ENCODE data around the gene IL17REL.

The IL17REL gene

DNA sequence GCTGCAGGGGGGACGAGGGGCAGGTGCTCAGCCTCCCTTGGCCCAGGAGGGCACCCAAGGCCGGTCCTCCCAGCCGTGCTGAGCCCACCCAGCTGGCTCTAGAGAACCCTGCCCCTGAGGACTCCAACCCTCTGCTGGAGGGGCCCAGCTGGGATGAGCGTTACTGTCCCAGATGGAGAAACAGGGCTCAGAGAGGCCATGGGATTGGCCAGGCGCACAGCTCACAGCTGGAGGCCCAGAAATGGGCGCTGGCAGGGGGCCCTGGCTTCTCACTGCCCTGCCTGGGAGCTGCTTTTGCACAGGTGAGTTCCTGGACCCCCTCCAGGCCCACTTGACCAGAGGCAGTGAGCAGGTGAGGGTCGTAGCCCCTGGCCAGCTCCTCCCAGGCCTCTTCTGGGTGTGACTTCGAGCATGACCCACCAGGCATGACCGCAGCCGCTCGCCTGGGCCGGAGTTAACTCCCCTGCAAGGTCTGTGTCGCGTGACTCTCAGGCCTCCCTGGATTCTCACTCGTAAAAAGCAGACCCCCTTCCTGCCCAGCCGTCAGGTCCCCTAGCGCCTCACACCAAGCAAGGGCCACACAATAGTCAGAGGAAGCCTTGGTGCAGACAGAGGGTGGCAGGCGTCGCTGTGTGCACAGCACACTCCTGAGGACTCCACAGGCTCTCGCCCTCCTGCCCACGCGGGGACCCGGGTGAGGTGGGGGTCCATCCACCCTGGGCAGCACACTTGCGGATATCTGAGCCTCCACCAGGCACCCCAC is 19.7 kb upstream of the IL17REL start:
- Histone ChIP-seq H3K36me3 (ENCODE audit: control insufficient read depth, insufficient read depth, low read length) (no peaks in the 10 kb centered on the region), H3K9ac (ENCODE audit: low read depth, low read length) (no peak overlapping the region), H3K9me3 (ENCODE audit: control insufficient read depth, insufficient read depth, low read length) (no peaks in the 10 kb centered on the region), H3K4me3 (ENCODE audit: low read depth, low read length) (no peak overlapping the region), H3K27ac (ENCODE audit: low read depth, low read length) (no peak overlapping the region), H3K27me3 (ENCODE audit: control insufficient read depth, insufficient read depth, low read length) (peaks cover 17% of the 10 kb centered on the region), H3K4me1 (ENCODE audit: control insufficient read depth, insufficient read depth, low read length) (no peaks in the 10 kb centered on the region; the same call in 1 of the 2 replicates)

DNA sequence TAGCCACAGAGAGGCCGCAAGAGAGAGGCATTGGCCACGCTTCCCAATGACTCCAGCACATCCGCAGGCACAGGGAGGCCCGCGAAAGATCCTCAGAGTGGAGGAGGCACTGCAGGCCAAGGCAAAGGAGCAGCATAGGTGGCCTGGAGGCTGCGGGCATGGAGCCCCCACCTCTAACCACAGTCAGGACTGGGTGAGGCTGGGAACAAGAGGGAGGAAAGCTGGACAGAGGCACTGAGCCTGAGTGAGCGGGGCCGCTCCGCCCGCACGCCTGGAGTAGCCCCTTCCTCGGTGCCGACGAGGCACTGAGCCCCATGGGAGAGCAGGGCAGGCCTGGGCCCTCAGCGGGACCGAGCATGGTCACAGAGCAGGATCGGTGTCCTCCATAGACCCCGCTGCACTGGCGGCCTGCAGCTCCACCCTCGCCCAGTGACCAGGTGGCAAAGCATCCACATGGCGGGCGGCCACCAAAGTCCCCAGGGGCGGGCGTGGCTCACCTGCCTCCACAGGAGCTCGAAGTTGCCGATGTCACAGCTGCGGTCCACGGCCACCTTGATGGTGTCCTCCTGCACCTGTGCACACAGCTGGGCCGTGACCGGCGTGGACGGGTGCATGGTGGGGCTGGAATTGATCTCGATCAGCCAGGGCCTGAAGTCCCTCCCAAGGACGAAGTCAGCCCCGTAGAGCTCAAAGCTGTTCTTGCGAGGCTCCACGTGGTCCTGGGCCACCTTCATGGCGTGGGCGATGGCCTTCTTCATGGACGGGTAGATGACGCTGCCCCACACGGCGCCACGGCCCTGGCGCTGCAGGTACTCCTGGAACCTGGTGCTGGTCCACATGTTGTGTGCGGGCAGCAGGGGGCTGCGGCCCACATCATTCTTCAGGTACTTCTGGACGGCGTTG is 18.9 kb upstream of the IL17REL start:
- H3K27ac ChIP-seq (ENCODE audit: low read depth, low read length) = no peak overlapping the region
- no peak overlapping the region for H3K9ac ChIP-seq (ENCODE audit: low read depth, low read length)
- peaks cover 17% of the 10 kb centered on the region for H3K27me3 ChIP-seq (ENCODE audit: control insufficient read depth, insufficient read depth, low read length)
- H3K9me3 ChIP-seq (ENCODE audit: control insufficient read depth, insufficient read depth, low read length) = no peaks in the 10 kb centered on the region
- H3K36me3 ChIP-seq (ENCODE audit: control insufficient read depth, insufficient read depth, low read length) = no peaks in the 10 kb centered on the region
- no peak overlapping the region for H3K4me3 ChIP-seq (ENCODE audit: low read depth, low read length)
- no peaks in the 10 kb centered on the region; the same call in 1 of the 2 replicates for H3K4me1 ChIP-seq (ENCODE audit: control insufficient read depth, insufficient read depth, low read length)

DNA sequence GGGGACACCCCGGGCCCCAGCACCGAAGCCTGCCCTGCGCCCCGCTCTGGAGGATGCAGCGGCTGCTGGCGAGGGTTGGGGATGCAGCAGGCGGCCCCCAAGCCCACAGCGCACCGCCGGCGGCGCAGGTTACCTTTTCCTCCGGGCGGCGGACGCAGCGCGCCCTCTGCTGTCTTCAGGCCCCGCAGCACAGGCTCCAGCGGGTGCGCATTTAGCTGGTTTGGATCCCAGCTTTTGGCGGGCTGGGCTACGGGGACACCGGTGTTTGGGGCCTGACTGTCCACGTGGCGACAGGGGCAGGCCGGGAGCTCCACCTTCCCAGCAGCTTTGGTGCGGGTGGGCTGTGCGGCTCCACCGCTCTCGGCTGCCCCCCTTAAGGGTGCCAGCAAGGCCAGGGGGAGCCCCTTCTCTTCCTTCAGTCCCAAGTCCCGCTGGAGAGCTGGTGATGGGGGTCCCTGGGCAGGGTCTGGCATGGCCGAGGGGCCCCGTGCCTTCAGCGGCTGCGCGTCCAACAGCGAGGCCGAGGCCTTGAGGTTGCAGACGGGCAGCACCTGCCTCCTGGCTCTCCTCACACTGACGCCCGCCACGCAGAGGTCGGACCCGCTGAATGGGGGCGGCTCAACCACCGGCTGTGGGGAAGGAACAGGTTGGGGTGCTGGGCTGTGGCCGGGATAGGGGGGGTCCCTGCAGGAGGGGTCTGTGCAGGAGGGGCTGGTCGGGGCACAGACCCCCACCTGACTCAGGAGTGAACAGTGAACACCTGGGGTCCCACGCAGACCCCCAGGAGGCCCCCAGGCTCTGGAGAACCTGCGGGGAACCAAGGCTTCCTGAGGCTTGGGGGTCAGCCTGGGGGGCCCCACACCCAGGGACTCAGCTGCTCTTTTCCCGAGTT is 18.0 kb upstream of the IL17REL start:
- no peak overlapping the region for H3K27ac ChIP-seq (ENCODE audit: low read depth, low read length)

DNA sequence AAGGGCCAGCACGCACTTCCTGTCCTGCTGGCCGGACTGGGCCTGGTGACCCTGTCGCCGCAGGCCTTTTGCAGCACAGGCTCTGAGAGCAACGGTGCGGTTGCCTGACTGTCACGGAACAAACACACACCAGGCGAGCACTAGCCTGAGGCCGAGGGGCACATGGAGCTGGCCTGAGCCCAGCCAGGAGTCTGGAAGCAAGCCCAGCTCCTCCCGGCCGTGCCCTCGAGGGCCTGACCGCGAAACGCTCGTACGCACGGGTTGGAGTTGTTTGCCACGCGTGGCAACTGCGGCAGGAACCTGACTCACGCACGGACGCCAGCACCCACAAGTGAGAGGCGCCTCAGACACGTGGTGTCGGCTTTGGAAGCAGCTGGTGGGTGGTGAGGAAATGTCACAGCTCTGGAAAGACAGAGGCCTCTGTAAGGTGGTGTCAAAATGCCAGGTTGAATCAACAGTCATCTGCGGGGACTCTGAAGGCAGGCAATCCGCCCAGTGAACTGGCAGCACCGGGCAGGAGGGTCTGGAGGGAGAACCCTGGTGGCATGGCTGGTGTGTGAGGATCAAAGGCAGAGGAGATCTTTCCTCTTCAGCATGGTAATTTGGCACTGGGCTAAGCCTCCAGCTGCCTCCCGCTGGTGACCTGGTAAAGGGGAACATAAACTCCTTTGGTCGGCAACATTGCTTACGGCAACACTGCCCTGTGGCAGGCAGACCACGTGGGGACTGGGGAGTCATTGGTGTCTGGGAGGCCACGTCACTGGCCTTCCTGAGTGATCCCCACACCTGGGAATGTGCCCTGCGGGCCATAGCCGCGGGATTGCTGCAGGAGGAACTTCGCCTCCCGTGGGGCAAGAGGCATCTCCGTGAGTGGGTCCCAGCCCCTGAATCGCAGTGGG is 15.3 kb upstream of the IL17REL start:
- Histone ChIP-seq H3K9me3 (ENCODE audit: control insufficient read depth, insufficient read depth, low read length) (no peaks in the 10 kb centered on the region), H3K4me3 (ENCODE audit: low read depth, low read length) (no peak overlapping the region), H3K27ac (ENCODE audit: low read depth, low read length) (no peak overlapping the region), H3K27me3 (ENCODE audit: control insufficient read depth, insufficient read depth, low read length) (peaks cover 17% of the 10 kb centered on the region), H3K9ac (ENCODE audit: low read depth, low read length) (no peak overlapping the region), H3K4me1 (ENCODE audit: control insufficient read depth, insufficient read depth, low read length) (no peaks in the 10 kb centered on the region; the same call in 1 of the 2 replicates), H3K36me3 (ENCODE audit: control insufficient read depth, insufficient read depth, low read length) (no peaks in the 10 kb centered on the region)

More for the DNA sequence above, 18.0 kb upstream of the IL17REL start:
- Histone ChIP-seq H3K36me3 (ENCODE audit: control insufficient read depth, insufficient read depth, low read length) (no peaks in the 10 kb centered on the region), H3K4me3 (ENCODE audit: low read depth, low read length) (no peak overlapping the region), H3K9ac (ENCODE audit: low read depth, low read length) (no peak overlapping the region), H3K27me3 (ENCODE audit: control insufficient read depth, insufficient read depth, low read length) (peaks cover 17% of the 10 kb centered on the region), H3K4me1 (ENCODE audit: control insufficient read depth, insufficient read depth, low read length) (no peaks in the 10 kb centered on the region; the same call in 1 of the 2 replicates), H3K9me3 (ENCODE audit: control insufficient read depth, insufficient read depth, low read length) (no peaks in the 10 kb centered on the region)

DNA sequence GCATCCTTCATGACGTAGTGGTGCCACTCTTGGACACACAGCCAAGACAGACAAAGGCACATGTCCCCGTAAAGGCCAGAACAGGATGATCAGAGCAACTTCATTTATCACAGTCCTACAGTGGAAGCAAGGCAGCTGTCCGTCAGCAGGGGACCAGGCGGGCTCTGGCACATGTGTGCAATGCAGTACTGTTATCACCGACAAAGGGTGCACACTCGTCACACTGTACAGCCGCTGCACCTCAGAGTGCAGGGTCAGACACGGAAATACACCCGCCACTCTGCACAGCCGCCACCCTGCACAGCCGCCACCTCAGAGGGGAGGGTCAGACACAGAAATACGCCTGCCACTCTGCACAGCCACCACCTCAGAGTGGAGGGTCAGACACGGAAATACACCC is 13.4 kb upstream of the IL17REL start:
- Histone ChIP-seq H3K9me3 (ENCODE audit: control insufficient read depth, insufficient read depth, low read length) (no peaks in the 10 kb centered on the region; the same call in 1 of the 2 replicates), H3K36me3 (ENCODE audit: control insufficient read depth, insufficient read depth, low read length) (no peaks in the 10 kb centered on the region), H3K4me3 (ENCODE audit: low read depth, low read length) (no peak overlapping the region), H3K27ac (ENCODE audit: low read depth, low read length) (no peak overlapping the region), H3K4me1 (ENCODE audit: control insufficient read depth, insufficient read depth, low read length) (no peaks in the 10 kb centered on the region; the same call in 1 of the 2 replicates), H3K9ac (ENCODE audit: low read depth, low read length) (no peak overlapping the region), H3K27me3 (ENCODE audit: control insufficient read depth, insufficient read depth, low read length) (peaks cover 17% of the 10 kb centered on the region)

DNA sequence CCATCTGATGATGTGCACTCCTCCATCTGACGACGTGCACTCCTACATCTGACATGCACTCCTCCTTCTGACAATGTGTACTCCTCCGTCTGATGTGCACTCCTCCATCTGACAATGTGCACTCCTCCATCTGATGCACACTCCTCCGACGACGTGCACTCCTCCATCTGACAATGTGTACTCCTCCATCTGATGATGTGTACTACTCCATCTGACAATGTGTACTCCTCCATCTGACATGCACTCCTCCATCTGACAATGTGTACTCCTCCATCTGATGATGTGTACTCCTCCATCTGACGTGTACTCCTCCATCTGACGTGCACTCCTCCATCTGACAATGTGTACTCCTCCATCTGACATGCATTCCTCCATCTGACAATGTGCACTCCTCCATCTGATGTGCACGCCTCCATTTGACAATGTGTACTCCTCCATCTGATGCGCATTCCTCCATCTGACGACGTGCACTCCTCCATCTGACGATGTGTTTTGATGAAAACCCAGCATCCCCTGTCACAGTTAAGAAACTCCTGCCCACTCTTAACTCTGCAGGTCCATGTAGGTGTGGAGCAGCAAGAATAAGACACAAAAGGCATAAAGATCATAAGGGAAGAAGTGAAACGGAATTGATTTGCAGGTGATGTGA is 9.7 kb upstream of the IL17REL start:
- H3K27ac ChIP-seq (ENCODE audit: low read depth, low read length) = no peak overlapping the region
- H3K27me3 ChIP-seq (ENCODE audit: control insufficient read depth, insufficient read depth, low read length) = peaks cover 10% of the 10 kb centered on the region; the same call in 1 of the 2 replicates
- no peaks in the 10 kb centered on the region for H3K36me3 ChIP-seq (ENCODE audit: control insufficient read depth, insufficient read depth, low read length)
- H3K4me1 ChIP-seq (ENCODE audit: control insufficient read depth, insufficient read depth, low read length) = no peaks in the 10 kb centered on the region
- H3K4me3 ChIP-seq (ENCODE audit: low read depth, low read length) = no peak overlapping the region
- no peaks in the 10 kb centered on the region; the same call in 1 of the 2 replicates for H3K9me3 ChIP-seq (ENCODE audit: control insufficient read depth, insufficient read depth, low read length)
- no peak overlapping the region for H3K9ac ChIP-seq (ENCODE audit: low read depth, low read length)

DNA sequence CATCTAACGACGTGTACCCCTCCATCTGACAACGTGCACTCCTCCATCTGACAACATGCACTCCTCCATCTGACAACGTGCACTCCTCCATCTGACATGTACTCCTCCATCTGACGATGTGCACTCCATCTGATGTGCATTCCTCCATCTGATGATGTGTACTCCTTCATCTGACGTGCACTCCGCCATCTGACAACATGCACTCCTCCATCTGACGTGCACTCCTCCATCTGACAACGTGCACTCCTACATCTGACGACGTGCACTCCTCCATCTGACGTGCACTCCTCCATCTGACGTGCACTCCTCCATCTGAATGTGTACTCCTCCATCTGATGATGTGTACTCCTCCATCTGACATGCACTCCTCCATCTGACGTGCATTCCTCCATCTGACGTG is 8.0 kb upstream of the IL17REL start:
- Histone ChIP-seq H3K27ac (ENCODE audit: low read depth, low read length) (no peak overlapping the region), H3K4me1 (ENCODE audit: control insufficient read depth, insufficient read depth, low read length) (no peaks in the 10 kb centered on the region), H3K27me3 (ENCODE audit: control insufficient read depth, insufficient read depth, low read length) (peaks cover 18% of the 10 kb centered on the region), H3K36me3 (ENCODE audit: control insufficient read depth, insufficient read depth, low read length) (no peaks in the 10 kb centered on the region), H3K4me3 (ENCODE audit: low read depth, low read length) (no peak overlapping the region), H3K9me3 (ENCODE audit: control insufficient read depth, insufficient read depth, low read length) (no peaks in the 10 kb centered on the region; the same call in 1 of the 2 replicates), H3K9ac (ENCODE audit: low read depth, low read length) (no peak overlapping the region)

DNA sequence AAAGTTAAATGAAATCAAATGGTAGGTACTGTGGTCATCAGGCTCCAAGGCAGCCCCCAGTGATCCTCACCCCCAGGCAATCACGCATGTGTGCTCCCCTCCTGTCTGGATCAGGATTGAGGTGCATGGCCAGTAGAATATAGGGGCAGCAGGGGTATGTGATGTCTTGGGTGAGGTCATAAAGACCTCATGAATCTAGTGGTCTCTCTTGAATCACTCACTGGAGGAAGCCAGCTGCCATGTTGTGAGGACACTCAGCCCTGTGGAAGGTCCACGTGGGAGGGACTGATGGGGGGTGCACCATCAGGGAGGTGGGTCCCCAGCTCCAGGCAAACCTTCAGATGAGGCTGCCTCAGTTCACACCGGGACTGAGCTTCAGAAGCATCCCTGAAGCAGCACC is 6.8 kb upstream of the IL17REL start:
- no peaks in the 10 kb centered on the region for H3K36me3 ChIP-seq (ENCODE audit: control insufficient read depth, insufficient read depth, low read length)

DNA sequence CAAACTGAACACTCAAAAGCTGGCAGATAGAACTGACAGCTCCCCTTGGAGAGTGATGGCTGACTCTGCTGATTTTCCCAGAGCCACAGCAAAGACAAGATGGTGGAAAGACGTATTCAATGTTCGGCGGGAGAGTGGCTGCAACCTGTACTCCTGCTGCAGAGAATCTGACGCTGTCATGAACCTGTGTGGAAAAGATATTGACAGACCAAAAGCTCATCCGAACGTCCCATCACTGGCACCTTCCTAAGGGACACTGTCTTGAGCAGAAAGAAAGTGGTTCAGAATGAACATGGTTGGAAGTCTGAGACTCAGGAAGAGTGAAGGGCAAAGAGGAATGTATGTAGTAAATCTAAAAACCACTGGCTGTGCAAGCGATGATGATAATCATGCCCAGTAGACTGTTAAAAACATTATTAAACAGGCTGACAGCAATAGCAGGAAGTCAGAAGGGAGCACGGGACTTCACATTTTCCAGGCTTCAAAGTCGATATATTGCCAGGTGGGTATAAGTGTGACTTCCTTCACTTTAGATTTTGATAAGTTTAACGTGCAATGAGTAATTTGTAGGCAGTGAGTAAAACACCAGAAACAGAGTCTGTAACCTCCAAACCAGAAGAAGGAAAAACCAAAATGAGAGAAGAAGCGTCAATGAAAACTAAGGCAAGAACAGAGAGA is 6.2 kb upstream of the IL17REL start:
- Histone ChIP-seq H3K27ac (ENCODE audit: low read depth, low read length) (no peak overlapping the region), H3K4me3 (ENCODE audit: low read depth, low read length) (no peak overlapping the region), H3K9ac (ENCODE audit: low read depth, low read length) (no peak overlapping the region), H3K36me3 (ENCODE audit: control insufficient read depth, insufficient read depth, low read length) (no peaks in the 10 kb centered on the region), H3K4me1 (ENCODE audit: control insufficient read depth, insufficient read depth, low read length) (no peaks in the 10 kb centered on the region), H3K9me3 (ENCODE audit: control insufficient read depth, insufficient read depth, low read length) (no peaks in the 10 kb centered on the region; the same call in 1 of the 2 replicates), H3K27me3 (ENCODE audit: control insufficient read depth, insufficient read depth, low read length) (peaks cover 34% of the 10 kb centered on the region)

More for the DNA sequence above, 6.8 kb upstream of the IL17REL start:
- Histone ChIP-seq H3K9me3 (ENCODE audit: control insufficient read depth, insufficient read depth, low read length) (no peaks in the 10 kb centered on the region; the same call in 1 of the 2 replicates), H3K9ac (ENCODE audit: low read depth, low read length) (no peak overlapping the region), H3K4me1 (ENCODE audit: control insufficient read depth, insufficient read depth, low read length) (no peaks in the 10 kb centered on the region), H3K4me3 (ENCODE audit: low read depth, low read length) (no peak overlapping the region), H3K27ac (ENCODE audit: low read depth, low read length) (no peak overlapping the region), H3K27me3 (ENCODE audit: control insufficient read depth, insufficient read depth, low read length) (peaks cover 28% of the 10 kb centered on the region)

Measured in HUES48 (cell line).